ENCODE results near the gene WDTC1. TPM values are rescaled to one million over a fixed set of nuclear protein-coding genes. Genes with fewer than 3 reads are reported as not detected.

The WDTC1 gene
- total RNA-seq, 1 experiment from 2014 or later: 26.6 TPM

GRCh38 chr1:27253596-27253995, 19.2 kb downstream of the WDTC1 start (continued):
- TF ChIP-seq POLR2A (IDR thresholded peaks at IDR 0.05; ENCODE audit: borderline replicate concordance, extremely low read depth, insufficient read depth, insufficient read length) (no peak), RAD21 (IDR thresholded peaks at IDR 0.05; ENCODE audit: low read depth) (no peak)

- ChIA-PET RAD21 (ENCODE audit: low non-redundant PET in 1 of 2, low total read pairs in 2 of 2, uncharacterized antibody in 2 of 2, unreplicated experiment in 2 of 2) (no interaction called here), POLR2A (no interaction called here), CTCF (no interaction called here)
- DNase-seq (ENCODE audit: low read depth, low spot score) (no peak), ATAC-seq (no peak)
- TF ChIP-seq POLR2AphosphoS5 (IDR thresholded peaks at IDR 0.05; ENCODE audit: low read depth, low read length) (no peak), RAD21 (IDR thresholded peaks at IDR 0.05; ENCODE audit: low read depth) (no peak), CEBPB (IDR thresholded peaks at IDR 0.05; ENCODE audit: low read depth) (no peak), ZBTB33 (IDR thresholded peaks at IDR 0.05; ENCODE audit: extremely low read depth, insufficient replicate concordance, low read length) (no peak), SRF (IDR thresholded peaks at IDR 0.05; ENCODE audit: low read depth) (no peak), EZH2 (IDR thresholded peaks at IDR 0.05) (no peak), CBX3 (IDR thresholded peaks at IDR 0.05; ENCODE audit: low read depth) (no peak), EGR1 (IDR thresholded peaks at IDR 0.05; ENCODE audit: low read depth) (no peak), EZH2phosphoT487 (IDR thresholded peaks at IDR 0.05; ENCODE audit: borderline replicate concordance) (no peak), ATF3 (IDR thresholded peaks at IDR 0.05) (no peak), SP1 (IDR thresholded peaks at IDR 0.05; ENCODE audit: low read depth) (no peak), ELF1 (IDR thresholded peaks at IDR 0.05; ENCODE audit: borderline replicate concordance, low read depth) (no peak), JUND (IDR thresholded peaks at IDR 0.05) (no peak), TCF7L2 (IDR thresholded peaks at IDR 0.05; ENCODE audit: borderline replicate concordance, extremely low read depth, insufficient read depth, insufficient read length) (no peak), POLR2A (IDR thresholded peaks at IDR 0.05; ENCODE audit: borderline replicate concordance, extremely low read depth, insufficient read depth, insufficient read length) (no peak), CTCF (IDR thresholded peaks at IDR 0.05 in 2 of 3, conservative IDR thresholded peaks at IDR 0.05 in 1 of 3; ENCODE audit: borderline replicate concordance in 1 of 3, insufficient read depth in 1 of 3, low read depth in 2 of 3, low read length in 2 of 3) (no peak), MAX (IDR thresholded peaks at IDR 0.05) (no peak), ZNF274 (IDR thresholded peaks at IDR 0.05; ENCODE audit: low read depth, low read length) (no peak), ZFX (IDR thresholded peaks at IDR 0.05) (no peak)
- H3K27ac ChIP-seq (ENCODE audit: low read depth, low read length): no peak overlapping the region
- H3K4me2 ChIP-seq (ENCODE audit: low read length): no peak overlapping the region
- no peak overlapping the region for H3K9ac ChIP-seq (ENCODE audit: low read length)
- no peak overlapping the region for H2AFZ ChIP-seq (ENCODE audit: low read depth, low read length, poor library complexity, severe bottlenecking)
- H4K20me1 ChIP-seq (ENCODE audit: insufficient read depth): no peaks in the 10 kb centered on the region
- no peaks in the 10 kb centered on the region for H3K36me3 ChIP-seq (ENCODE audit: control insufficient read depth in 1 of 2, insufficient read depth in 2 of 2, low read length in 2 of 2)
- BruUV-seq (replicated peaks): no TSS peak
- H3K79me2 ChIP-seq (ENCODE audit: insufficient read depth, low read length): no peaks in the 10 kb centered on the region
- intact Hi-C loops (cut with micrococcal nuclease): no loop called here
- no peak overlapping the region for H3K4me3 ChIP-seq (replicated peaks in 1 of 2; ENCODE audit: low read depth in 1 of 2, low read length in 2 of 2)
- H3K27me3 ChIP-seq (ENCODE audit: insufficient read depth, low read length): no peaks in the 10 kb centered on the region
- no peaks in the 10 kb centered on the region for H3K9me3 ChIP-seq (ENCODE audit: control insufficient read depth in 1 of 2, insufficient read depth in 1 of 2, low read depth in 1 of 2, low read length in 2 of 2)
- H3K9me2 ChIP-seq (ENCODE audit: insufficient read depth): no peaks in the 10 kb centered on the region
- peaks cover 0 to 7% of the 10 kb centered on the region in 2 experiments; a peak in 1 of 4 replicates for H3K4me1 ChIP-seq (ENCODE audit: control insufficient read depth in 1 of 2, insufficient read depth in 2 of 2, low read length in 2 of 2)
Observed at GRCh38 chr1:27255136-27255535, 20.7 kb downstream of the WDTC1 start.

Measured in HCT116 (cell line).